SK-N-SH (cell line): ENCODE measurements around the gene PRKCA.

Source experiments
- ELF1 ChIP-seq: IDR thresholded peaks from 2 replicates; pipeline ENCODE4 v1.4.0; 2012
- EP300 ChIP-seq, 2 experiments: IDR thresholded peaks; 2 replicates each; pipeline versions ENCODE4 v1.4.0 to v1.6.1; 2012; ENCODE audit warnings: borderline replicate concordance in 1 of 2, low read depth in 1 of 2, low read length in 1 of 2
- EZH2phosphoT487 ChIP-seq: fragments of 200-600 bp; sonication (generic); IDR thresholded peaks from 2 replicates; pipeline ENCODE4 v1.6.1; 2017; ENCODE audit warnings: low read depth, mixed run types, mild to moderate bottlenecking, antibody characterized with exemption, moderate library complexity, borderline replicate concordance
- FOXM1 ChIP-seq: IDR thresholded peaks from 2 replicates; pipeline ENCODE4 v1.4.0; 2012; ENCODE audit warnings: low read depth, mild to moderate bottlenecking
- GABPA ChIP-seq: IDR thresholded peaks from 2 replicates; pipeline ENCODE4 v1.4.0; 2012; ENCODE audit warnings: low read depth, mild to moderate bottlenecking
- GATA2 ChIP-seq: sonication (generic); formaldehyde crosslinking; IDR thresholded peaks from 2 replicates; pipeline ENCODE4 v1.5.0; 2020; ENCODE audit warnings: mild to moderate bottlenecking, missing genetic modification reagents
- NFIC ChIP-seq: IDR thresholded peaks from 2 replicates; pipeline ENCODE4 v1.4.0; 2012; ENCODE audit warnings: borderline replicate concordance
- POLR2AphosphoS5 ChIP-seq: IDR thresholded peaks from 2 replicates; pipeline ENCODE4 v1.6.1; 2012; ENCODE audit warnings: low read depth, low read length
- RCOR1 ChIP-seq: fragments of 150-350 bp; IDR thresholded peaks from 2 replicates; pipeline ENCODE4 v1.6.1; 2017; ENCODE audit warnings: antibody characterized with exemption, low read length
- YY1 ChIP-seq: IDR thresholded peaks from 2 replicates; pipeline ENCODE4 v1.4.0; 2012; ENCODE audit warnings: low read depth, mild to moderate bottlenecking
- TF ChIP-seq, protein P1 (sequence below): fragments of 200-600 bp; sonication (generic); IDR thresholded peaks from 2 replicates; pipeline ENCODE4 v1.6.1; 2017; ENCODE audit warnings: antibody characterized with exemption, mild to moderate bottlenecking, moderate library complexity
- TF ChIP-seq, protein P2 (sequence below): IDR thresholded peaks from 2 replicates; pipeline ENCODE4 v1.4.0; 2012; ENCODE audit warnings: low read depth

DNA sequence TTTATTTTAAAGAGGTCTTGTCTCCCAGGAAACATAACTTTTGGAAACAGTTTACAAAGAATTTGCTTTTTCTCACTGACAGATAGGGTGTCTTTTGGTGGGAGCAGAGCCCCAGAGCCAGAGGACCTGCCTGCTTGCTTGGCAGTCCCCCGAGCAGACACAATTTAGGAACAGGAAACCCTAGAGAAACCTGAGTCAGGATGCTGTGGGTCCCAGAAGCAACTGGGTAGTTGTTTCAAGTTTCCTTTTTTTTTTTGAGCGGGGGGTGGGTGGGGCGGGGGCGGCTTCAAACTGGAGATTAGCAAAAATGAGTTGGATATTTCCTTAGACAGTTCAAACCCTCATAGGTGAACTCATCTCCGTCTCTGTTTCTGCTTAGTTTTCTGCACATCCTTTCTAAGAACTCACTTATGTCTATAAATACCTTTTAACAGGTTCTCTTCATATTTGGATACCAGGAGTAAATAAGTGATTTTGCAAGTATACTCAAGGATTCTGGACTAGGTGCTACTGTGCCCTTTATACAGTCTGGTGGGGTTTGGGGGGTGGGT lies 135.1 kb downstream of the PRKCA start:
- TF ChIP-seq, protein P1, sequence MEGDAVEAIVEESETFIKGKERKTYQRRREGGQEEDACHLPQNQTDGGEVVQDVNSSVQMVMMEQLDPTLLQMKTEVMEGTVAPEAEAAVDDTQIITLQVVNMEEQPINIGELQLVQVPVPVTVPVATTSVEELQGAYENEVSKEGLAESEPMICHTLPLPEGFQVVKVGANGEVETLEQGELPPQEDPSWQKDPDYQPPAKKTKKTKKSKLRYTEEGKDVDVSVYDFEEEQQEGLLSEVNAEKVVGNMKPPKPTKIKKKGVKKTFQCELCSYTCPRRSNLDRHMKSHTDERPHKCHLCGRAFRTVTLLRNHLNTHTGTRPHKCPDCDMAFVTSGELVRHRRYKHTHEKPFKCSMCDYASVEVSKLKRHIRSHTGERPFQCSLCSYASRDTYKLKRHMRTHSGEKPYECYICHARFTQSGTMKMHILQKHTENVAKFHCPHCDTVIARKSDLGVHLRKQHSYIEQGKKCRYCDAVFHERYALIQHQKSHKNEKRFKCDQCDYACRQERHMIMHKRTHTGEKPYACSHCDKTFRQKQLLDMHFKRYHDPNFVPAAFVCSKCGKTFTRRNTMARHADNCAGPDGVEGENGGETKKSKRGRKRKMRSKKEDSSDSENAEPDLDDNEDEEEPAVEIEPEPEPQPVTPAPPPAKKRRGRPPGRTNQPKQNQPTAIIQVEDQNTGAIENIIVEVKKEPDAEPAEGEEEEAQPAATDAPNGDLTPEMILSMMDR, result no peak
- no peak for TF ChIP-seq EP300 (IDR thresholded peaks at IDR 0.05; ENCODE audit: borderline replicate concordance in 1 of 2, low read depth in 1 of 2, low read length in 1 of 2)
- TF ChIP-seq YY1, result no peak
- TF ChIP-seq EZH2phosphoT487, result no peak
- TF ChIP-seq POLR2AphosphoS5, result no peak
- no peak for TF ChIP-seq GABPA
- TF ChIP-seq GATA2, result no peak
- TF ChIP-seq ELF1, result no peak
- no peak for TF ChIP-seq RCOR1
- TF ChIP-seq NFIC, result no peak
- TF ChIP-seq, protein P2, sequence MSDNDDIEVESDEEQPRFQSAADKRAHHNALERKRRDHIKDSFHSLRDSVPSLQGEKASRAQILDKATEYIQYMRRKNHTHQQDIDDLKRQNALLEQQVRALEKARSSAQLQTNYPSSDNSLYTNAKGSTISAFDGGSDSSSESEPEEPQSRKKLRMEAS, result no peak
- TF ChIP-seq FOXM1, result no peak
